GM10248 (cell line): ENCODE results near the gene PRPF18.

Experiments
- CTCF ChIA-PET: fragments of 300-600 bp; sonication (Branson Sonifier 250); formaldehyde crosslinking; extraction: SDS; loops from one replicate; lab custom pipeline; 2021; ENCODE audit warnings: antibody characterized with exemption; lab: Yijun Ruan, JAX
- POLR2A ChIA-PET: fragments of 350-650 bp; sonication (Branson Sonifier 250); formaldehyde crosslinking; extraction: SDS; loops from one replicate; lab custom pipeline; 2020; ENCODE audit warnings: antibody characterized with exemption; lab: Yijun Ruan, JAX
- DNase-seq: peaks from one replicate; pipeline ENCODE4 v3.0.0; 2012; ENCODE audit errors: extremely low spot score
- TF ChIP-seq, protein P1 (sequence below): IDR thresholded peaks from 2 replicates; pipeline ENCODE4 v1.5.1; 2012; ENCODE audit warnings: mild to moderate bottlenecking, low read depth; ENCODE audit errors: extremely low read depth, missing control alignments, control extremely low read depth

The PRPF18 gene

GRCh38 chr10:13560597-13560996 lies 26.2 kb upstream of the PRPF18 start:
- TF ChIP-seq, protein P1, sequence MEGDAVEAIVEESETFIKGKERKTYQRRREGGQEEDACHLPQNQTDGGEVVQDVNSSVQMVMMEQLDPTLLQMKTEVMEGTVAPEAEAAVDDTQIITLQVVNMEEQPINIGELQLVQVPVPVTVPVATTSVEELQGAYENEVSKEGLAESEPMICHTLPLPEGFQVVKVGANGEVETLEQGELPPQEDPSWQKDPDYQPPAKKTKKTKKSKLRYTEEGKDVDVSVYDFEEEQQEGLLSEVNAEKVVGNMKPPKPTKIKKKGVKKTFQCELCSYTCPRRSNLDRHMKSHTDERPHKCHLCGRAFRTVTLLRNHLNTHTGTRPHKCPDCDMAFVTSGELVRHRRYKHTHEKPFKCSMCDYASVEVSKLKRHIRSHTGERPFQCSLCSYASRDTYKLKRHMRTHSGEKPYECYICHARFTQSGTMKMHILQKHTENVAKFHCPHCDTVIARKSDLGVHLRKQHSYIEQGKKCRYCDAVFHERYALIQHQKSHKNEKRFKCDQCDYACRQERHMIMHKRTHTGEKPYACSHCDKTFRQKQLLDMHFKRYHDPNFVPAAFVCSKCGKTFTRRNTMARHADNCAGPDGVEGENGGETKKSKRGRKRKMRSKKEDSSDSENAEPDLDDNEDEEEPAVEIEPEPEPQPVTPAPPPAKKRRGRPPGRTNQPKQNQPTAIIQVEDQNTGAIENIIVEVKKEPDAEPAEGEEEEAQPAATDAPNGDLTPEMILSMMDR: no peak
- DNase-seq: no peak
- ChIA-PET POLR2A (no interaction called here), CTCF (no interaction called here)

- ChIA-PET CTCF (no interaction called here), POLR2A (no interaction called here)
- TF ChIP-seq, protein P1: no peak
- DNase-seq: no peak
These were observed 23.0 kb upstream of the PRPF18 start for GRCh38 chr10:13563481-13564445.

DNA sequence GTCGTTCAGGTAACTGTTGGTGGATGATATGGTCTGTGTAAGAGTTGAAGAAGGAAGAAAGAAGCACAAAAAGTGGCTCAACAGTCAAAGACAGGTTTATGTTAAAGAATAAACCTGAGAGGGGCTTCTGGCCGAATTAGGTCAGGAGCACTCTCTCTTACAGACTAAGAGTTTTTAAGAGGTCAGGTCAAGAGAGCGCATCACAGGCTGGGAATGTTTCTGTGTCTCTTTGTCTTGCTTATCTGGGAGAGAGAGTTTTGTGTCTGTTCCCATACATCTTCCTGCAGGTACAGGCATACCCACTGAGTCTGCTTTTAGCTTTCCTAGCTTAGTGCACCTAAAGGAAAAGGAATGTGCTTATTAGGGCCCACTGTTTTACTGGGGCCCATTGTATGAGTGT lies 22.2 kb upstream of the PRPF18 start:
- CTCF ChIA-PET: no interaction called here
- TF ChIP-seq, protein P1: no peak
- no peak for DNase-seq
- POLR2A ChIA-PET: no interaction called here

GRCh38 chr10:13567030-13567429 lies 19.7 kb upstream of the PRPF18 start:
- TF ChIP-seq, protein P1: no peak
- ChIA-PET POLR2A (no interaction called here), CTCF (no interaction called here)
- no peak for DNase-seq

DNA sequence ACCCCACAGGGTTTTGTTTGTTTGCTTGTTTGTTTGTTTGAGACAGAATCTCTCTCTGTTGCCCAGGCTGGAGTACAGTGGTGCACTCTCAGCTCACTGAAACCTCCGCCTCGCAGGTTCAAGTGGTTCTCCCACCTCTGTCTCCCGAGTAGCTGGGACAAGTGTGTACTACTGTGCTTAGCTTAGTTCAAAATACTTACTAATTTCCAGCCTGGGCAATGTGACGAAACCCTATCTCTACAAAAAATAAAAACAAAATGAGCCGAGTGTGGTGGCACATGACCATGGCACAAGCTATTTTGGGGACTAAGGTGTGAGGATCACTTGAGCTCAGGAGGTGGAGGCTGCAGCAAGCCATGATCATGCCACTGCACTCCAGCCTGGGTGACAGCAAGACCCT lies 15.2 kb upstream of the PRPF18 start:
- CTCF ChIA-PET: interaction anchor here (3.7 kb wide), 1 partner anchor 15 kb away, joined by 11 read pairs; the partner anchor contains the start of gene PRPF18
- POLR2A ChIA-PET: no interaction called here
- TF ChIP-seq, protein P1: no peak
- DNase-seq: no peak

GRCh38 chr10:13573960-13574359 lies 12.8 kb upstream of the PRPF18 start:
- TF ChIP-seq, protein P1: no peak
- DNase-seq: no peak
- CTCF ChIA-PET: no interaction called here
- POLR2A ChIA-PET: no interaction called here
